ENCODE data around the gene TFB1M. TPM values are rescaled to one million over a fixed set of nuclear protein-coding genes. Genes with fewer than 3 reads are reported as not detected.
"Not testable (repeated sequence)": the region's sequence is repeated elsewhere in the genome, so short reads cannot be mapped to it uniquely, and the experiment has no call there.

TFB1M gene
- total and polyA plus RNA-seq, 7 donors = 10.7 to 22.2 (median 15.1) TPM

DNA sequence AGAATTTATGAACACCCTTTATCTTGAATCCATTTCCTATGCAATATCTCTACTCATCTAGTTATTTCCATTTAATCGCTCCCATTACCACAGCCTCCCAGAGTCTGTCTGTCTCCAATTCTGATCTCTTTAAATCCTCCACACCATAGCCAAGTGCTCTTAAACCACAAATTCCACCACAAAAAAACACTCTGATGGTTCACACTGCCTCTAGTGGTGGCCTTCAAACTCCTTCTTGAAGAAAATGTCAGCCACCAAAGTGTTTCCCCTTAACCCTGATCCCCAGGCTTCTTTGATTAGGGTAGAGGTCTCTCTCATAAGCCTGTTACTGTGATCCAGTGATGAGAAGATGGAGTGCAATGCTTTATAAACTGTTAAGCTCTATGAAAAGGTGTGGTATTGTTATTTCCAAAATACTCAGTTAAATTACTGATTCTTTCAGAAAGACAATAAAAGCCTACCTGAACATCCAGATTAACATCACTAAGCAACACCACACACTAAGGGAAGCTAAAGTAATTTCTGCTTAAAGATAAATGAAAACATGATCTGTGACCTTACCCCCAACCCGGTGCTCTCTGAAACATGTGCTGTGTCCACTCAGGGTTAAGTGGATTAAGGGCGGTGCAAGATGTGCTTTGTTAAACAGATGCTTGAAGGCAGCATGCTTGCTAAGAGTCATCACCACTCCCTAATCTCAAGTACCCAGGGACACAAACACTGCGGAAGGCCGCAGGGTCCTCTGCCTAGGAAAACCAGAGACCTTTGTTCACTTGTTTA, 46.0 kb downstream of the TFB1M start:
- H3K4me3 ChIP-seq; H3K27me3 ChIP-seq; DNase-seq; intact Hi-C loops (cut with DNase I); H3K9me3 ChIP-seq; H3K36me3 ChIP-seq: not testable (repeated sequence)
- peaks cover 0 to 35% (median 16%) of the 10 kb centered on the region in 4 donors for H3K4me1 ChIP-seq
- WGBS, 2 donors = 84 to 85% methylated on average over 3 of the region's 5 CpGs
- TF ChIP-seq, protein P1, sequence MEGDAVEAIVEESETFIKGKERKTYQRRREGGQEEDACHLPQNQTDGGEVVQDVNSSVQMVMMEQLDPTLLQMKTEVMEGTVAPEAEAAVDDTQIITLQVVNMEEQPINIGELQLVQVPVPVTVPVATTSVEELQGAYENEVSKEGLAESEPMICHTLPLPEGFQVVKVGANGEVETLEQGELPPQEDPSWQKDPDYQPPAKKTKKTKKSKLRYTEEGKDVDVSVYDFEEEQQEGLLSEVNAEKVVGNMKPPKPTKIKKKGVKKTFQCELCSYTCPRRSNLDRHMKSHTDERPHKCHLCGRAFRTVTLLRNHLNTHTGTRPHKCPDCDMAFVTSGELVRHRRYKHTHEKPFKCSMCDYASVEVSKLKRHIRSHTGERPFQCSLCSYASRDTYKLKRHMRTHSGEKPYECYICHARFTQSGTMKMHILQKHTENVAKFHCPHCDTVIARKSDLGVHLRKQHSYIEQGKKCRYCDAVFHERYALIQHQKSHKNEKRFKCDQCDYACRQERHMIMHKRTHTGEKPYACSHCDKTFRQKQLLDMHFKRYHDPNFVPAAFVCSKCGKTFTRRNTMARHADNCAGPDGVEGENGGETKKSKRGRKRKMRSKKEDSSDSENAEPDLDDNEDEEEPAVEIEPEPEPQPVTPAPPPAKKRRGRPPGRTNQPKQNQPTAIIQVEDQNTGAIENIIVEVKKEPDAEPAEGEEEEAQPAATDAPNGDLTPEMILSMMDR (IDR thresholded peaks at IDR 0.05) = peak in 1 of 4 experiments; percentile 16
- H3K27ac ChIP-seq = peak overlapping the region in 1 of 4 donors; percentile 56

DNA sequence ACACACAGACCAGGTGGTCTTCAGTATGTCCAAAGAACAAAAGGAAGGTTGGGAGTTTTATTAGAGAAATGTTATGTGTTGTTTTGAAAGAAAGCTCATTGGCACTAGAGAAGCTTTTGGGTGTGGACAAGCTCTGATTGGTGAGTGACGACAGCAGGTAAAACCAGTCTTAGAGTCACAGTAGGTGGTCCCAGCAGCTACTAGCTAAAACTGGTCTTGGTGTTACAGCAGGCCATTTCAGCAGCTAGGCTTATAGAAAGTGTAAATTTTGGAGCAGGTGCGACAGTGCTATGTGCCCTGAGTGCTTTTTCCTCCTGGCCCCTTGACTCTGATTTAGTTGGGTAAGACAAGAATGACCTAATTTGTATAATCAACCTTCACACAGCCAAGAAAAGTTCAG, 46.9 kb downstream of the TFB1M start:
- Histone ChIP-seq H3K9me3 (no peaks in the 10 kb centered on the region), H3K36me3 (no peaks in the 10 kb centered on the region), H3K27me3 (no peaks in the 10 kb centered on the region), H3K4me1 (peaks cover 0 to 26% (median 8%) of the 10 kb centered on the region in 4 donors), H3K27ac (peak overlapping the region in 1 of 4 donors; percentile 56), H3K4me3 (no peak overlapping the region)
- intact Hi-C loops (cut with DNase I) = no loop called here
- TF ChIP-seq EP300 (IDR thresholded peaks at IDR 0.05) (no peak), POLR2AphosphoS5 (IDR thresholded peaks at IDR 0.05) (no peak), POLR2A (IDR thresholded peaks at IDR 0.05) (no peak)
- TF ChIP-seq, protein P1 (IDR thresholded peaks at IDR 0.05) = no peak
- DNase-seq = no peak
- WGBS, 2 donors = 97% methylated on average over 2 of the region's 2 CpGs

GRCh38 chr6:155265843-155266535, 48.3 kb downstream of the TFB1M start:
- TF ChIP-seq EP300 (IDR thresholded peaks at IDR 0.05) = no peak
- TF ChIP-seq POLR2AphosphoS5 (IDR thresholded peaks at IDR 0.05) = no peak
- TF ChIP-seq, protein P1 (IDR thresholded peaks at IDR 0.05) = no peak
- no peak for TF ChIP-seq POLR2A (IDR thresholded peaks at IDR 0.05)
- no peaks in the 10 kb centered on the region for H3K36me3 ChIP-seq
- H3K4me1 ChIP-seq = peaks cover 0 to 14% (median 0%) of the 10 kb centered on the region in 4 donors
- no peak for DNase-seq
- intact Hi-C loops (cut with DNase I) = no loop called here
- no peak overlapping the region for H3K4me3 ChIP-seq
- no peaks in the 10 kb centered on the region for H3K27me3 ChIP-seq
- no peaks in the 10 kb centered on the region for H3K9me3 ChIP-seq
- 92 to 95% methylated on average over 4 of the region's 4 CpGs for WGBS, 2 donors
- H3K27ac ChIP-seq = no peak overlapping the region

- WGBS, 2 donors = 69 to 82% methylated on average over 9 of the region's 9 CpGs
- intact Hi-C loops (cut with DNase I) = no loop called here
- TF ChIP-seq, protein P1 (IDR thresholded peaks at IDR 0.05) = no peak
- TF ChIP-seq EP300 (IDR thresholded peaks at IDR 0.05) = no peak
- TF ChIP-seq POLR2AphosphoS5 (IDR thresholded peaks at IDR 0.05) = no peak
- TF ChIP-seq POLR2A (IDR thresholded peaks at IDR 0.05) = no peak
- Histone ChIP-seq H3K36me3 (peaks cover 0 to 6% (median 0%) of the 10 kb centered on the region in 4 donors), H3K27me3 (no peaks in the 10 kb centered on the region), H3K4me1 (peaks cover 0 to 14% (median 0%) of the 10 kb centered on the region in 4 donors), H3K9me3 (no peaks in the 10 kb centered on the region), H3K4me3 (no peak overlapping the region), H3K27ac (peak overlapping the region in 3 of 4 donors; percentile 17 to 52 (median 38))
- no peak for DNase-seq
Measured at GRCh38 chr6:155264693-155265320, 49.5 kb downstream of the TFB1M start.
